ENCODE measurements around the gene HIRA.

The HIRA gene

GRCh38 chr22:19434401-19434800, 2.9 kb upstream of the HIRA start:
- H3K4me3 ChIP-seq (ENCODE audit: control insufficient read depth, low read depth, low read length): no peak overlapping the region
- DNase-seq (ENCODE audit: low read depth): no peak
- TF ChIP-seq, protein P1, sequence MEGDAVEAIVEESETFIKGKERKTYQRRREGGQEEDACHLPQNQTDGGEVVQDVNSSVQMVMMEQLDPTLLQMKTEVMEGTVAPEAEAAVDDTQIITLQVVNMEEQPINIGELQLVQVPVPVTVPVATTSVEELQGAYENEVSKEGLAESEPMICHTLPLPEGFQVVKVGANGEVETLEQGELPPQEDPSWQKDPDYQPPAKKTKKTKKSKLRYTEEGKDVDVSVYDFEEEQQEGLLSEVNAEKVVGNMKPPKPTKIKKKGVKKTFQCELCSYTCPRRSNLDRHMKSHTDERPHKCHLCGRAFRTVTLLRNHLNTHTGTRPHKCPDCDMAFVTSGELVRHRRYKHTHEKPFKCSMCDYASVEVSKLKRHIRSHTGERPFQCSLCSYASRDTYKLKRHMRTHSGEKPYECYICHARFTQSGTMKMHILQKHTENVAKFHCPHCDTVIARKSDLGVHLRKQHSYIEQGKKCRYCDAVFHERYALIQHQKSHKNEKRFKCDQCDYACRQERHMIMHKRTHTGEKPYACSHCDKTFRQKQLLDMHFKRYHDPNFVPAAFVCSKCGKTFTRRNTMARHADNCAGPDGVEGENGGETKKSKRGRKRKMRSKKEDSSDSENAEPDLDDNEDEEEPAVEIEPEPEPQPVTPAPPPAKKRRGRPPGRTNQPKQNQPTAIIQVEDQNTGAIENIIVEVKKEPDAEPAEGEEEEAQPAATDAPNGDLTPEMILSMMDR (IDR thresholded peaks at IDR 0.05; ENCODE audit: control insufficient read depth, insufficient read depth, low read depth, low read length, missing control alignments): no peak

DNA sequence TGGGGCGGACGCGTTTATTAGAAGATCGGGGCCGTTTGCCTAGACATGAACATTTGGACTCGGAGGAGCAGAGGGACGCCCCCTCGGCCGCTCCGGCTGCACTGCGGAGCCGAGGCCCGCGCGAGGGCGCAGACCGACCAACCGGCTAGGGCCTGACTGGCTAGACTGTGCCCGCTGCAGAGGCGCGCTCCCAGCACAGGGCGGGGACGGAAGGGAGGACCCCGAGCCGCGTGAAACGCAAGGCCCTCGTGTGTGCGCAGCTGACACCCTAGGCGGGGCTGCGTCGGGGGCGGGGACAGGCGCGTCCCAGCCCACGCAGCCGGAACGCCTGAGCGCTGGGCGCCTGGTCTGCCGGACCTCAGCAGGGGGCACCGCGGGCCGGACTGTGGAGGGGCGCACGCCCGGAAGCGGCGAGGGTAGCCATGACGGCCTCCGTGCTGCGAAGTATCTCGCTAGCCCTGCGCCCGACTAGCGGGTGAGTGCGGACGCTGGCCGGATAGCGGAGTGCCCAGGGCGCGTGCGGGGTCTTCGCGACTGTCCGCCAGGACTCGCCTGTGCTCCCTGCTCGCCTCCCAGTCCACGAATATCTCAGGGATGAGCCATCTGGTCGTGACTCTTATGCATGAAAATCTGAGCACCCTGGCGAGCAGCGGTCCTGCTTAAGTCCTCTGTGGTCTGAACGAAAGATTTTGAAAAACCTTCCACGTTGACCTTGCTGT, 759 bp upstream of the HIRA start, which contains the start of gene MRPL40:
MRPL40 (plus strand) TSS at position 413 of the 719 bp plus-strand sequence; CDS start at position 423, 10 bp downstream.
- TF ChIP-seq, protein P1 (IDR thresholded peaks at IDR 0.05; ENCODE audit: control insufficient read depth, insufficient read depth, low read depth, low read length, missing control alignments): no peak
- peak within 1 kb of the TSS; percentile 94 for H3K4me3 ChIP-seq (ENCODE audit: control insufficient read depth, low read depth, low read length)
- DNase-seq (ENCODE audit: low read depth): peak; percentile 64

DNA sequence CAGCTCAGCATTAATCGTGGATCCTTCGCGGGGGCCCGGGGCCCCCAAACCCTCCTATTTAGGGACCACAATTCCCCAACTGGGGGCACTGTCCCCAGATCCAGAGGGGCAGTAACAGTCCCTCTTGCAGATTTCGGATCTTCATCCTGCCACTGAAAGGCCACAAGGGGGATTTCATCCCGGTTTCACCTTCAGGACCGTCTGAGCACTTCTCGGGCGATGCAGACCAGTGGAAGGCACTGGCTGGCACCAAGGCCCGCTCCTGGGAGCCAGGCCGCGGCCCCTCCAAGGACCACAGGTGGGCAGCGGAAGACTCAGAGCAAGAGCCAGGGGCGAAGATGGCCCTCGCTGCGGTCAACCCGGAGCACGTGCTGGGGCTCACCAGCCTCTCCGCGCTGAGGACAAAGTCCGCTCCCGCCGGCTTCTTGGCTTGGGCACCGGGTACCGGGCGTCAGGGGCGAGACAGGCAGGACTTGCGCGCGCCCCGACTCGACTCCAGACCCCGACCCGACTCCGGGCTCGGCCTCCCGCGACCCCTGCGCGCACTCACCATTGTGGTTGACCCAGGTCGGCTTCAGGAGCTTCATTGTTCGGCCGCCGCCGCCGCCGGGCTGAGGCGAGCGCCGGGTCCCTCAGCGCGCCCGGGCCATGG, 517 bp downstream of the HIRA start:
- TF ChIP-seq, protein P1 (IDR thresholded peaks at IDR 0.05; ENCODE audit: control insufficient read depth, insufficient read depth, low read depth, low read length, missing control alignments): peak; percentile 25
- DNase-seq (ENCODE audit: low read depth): no peak
- H3K4me3 ChIP-seq (ENCODE audit: control insufficient read depth, low read depth, low read length): peak overlapping the region; percentile 94

DNA sequence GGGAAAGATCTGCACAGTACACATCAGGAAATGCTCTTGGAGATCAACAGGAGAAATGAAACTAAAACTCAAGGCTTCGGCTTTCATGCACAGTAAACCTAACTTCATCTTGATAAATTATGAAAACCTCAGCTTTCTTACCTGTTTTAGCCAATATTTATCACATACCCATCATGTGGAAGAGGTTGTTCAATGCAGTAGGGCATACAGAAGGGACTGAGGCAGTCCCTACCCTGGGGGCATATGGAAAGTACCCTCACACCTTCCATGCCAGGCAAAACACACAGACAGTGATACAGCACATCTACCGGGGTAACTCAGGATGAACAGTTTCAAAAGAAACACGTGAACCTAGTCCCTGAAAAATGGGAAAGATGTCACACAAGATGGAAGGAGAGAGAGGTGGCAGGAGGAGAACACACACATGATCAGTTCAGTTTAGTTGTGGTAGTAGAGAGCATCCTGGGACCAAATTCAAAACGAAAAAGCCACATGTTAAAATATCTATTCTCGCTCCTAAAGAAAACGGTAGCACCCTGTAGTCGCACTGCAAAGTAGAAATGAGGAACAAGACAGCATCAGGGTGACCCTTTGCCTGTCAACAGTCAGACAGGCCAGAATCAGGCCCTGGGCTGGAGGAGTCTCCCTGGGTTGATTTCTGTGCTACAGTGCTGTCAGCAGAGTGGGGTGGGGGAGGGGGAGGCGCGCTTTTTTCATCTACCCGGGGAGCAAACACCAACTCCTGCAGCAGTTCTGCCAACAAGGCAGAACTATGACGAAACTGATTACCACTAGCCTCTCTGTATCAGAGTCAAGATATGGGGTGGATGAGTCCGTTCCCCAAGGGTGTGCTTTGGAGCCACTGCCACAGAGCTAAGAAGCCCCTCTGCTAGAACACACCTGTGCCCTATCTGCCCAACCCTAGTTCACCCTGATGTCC, 1.3 kb downstream of the HIRA start:
- TF ChIP-seq, protein P1 (IDR thresholded peaks at IDR 0.05; ENCODE audit: control insufficient read depth, insufficient read depth, low read depth, low read length, missing control alignments): no peak
- DNase-seq (ENCODE audit: low read depth): no peak
- peak overlapping the region; percentile 94 for H3K4me3 ChIP-seq (ENCODE audit: control insufficient read depth, low read depth, low read length)

- TF ChIP-seq, protein P1 (IDR thresholded peaks at IDR 0.05; ENCODE audit: control insufficient read depth, insufficient read depth, low read depth, low read length, missing control alignments): no peak
- no peak for DNase-seq (ENCODE audit: low read depth)
- H3K4me3 ChIP-seq (ENCODE audit: control insufficient read depth, low read depth, low read length): no peak overlapping the region
Measured at GRCh38 chr22:19424186-19424500, 7.4 kb downstream of the HIRA start.
